CD4-positive, alpha-beta T cell treated with Interleukin-1 beta for 1 hour (primary cell): Measurements from ENCODE around the gene WNT9A.
"Not testable (repeated sequence)": the region's sequence is repeated elsewhere in the genome, so short reads cannot be mapped to it uniquely, and the experiment has no call there.

Source experiments
- DNase-seq, 2 donors: peaks; one replicate each; pipeline ENCODE4 v3.0.0-alpha.2; 2020 to 2022

WNT9A gene

GRCh38 chr1:227922501-227923352, 25.0 kb downstream of the WNT9A start:
- DNase-seq = no peak

GRCh38 chr1:227921461-227922185, 26.1 kb downstream of the WNT9A start:
- DNase-seq = no peak

- DNase-seq = no peak
Measured at GRCh38 chr1:227920896-227921295, 26.8 kb downstream of the WNT9A start.

GRCh38 chr1:227920426-227920825, 27.3 kb downstream of the WNT9A start:
- DNase-seq = no peak

- no peak for DNase-seq
Measured at GRCh38 chr1:227919906-227920305, 27.8 kb downstream of the WNT9A start.

- DNase-seq = no peak
Measured at GRCh38 chr1:227918736-227919135, 29.0 kb downstream of the WNT9A start.

GRCh38 chr1:227918083-227918700, 29.5 kb downstream of the WNT9A start:
- no peak for DNase-seq

GRCh38 chr1:227917081-227917950, 30.4 kb downstream of the WNT9A start:
- no peak for DNase-seq

- DNase-seq = no peak
Measured at GRCh38 chr1:227916655-227917054, 31.1 kb downstream of the WNT9A start.

- DNase-seq = no peak
Measured at GRCh38 chr1:227915564-227916553, 31.9 kb downstream of the WNT9A start.

GRCh38 chr1:227914801-227915563, 32.8 kb downstream of the WNT9A start:
- DNase-seq = no peak

- DNase-seq = no peak
Measured at GRCh38 chr1:227913764-227914721, 33.7 kb downstream of the WNT9A start.

GRCh38 chr1:227913396-227913763, 34.4 kb downstream of the WNT9A start:
- no peak for DNase-seq

GRCh38 chr1:227912866-227913265, 34.9 kb downstream of the WNT9A start:
- DNase-seq = no peak

GRCh38 chr1:227911376-227911775, 36.4 kb downstream of the WNT9A start:
- DNase-seq = no peak

- DNase-seq = no peak
Measured at GRCh38 chr1:227910511-227911153, 37.1 kb downstream of the WNT9A start.

GRCh38 chr1:227909923-227910328, 37.8 kb downstream of the WNT9A start:
- not testable (repeated sequence) for DNase-seq

- no peak for DNase-seq
Measured at GRCh38 chr1:227909188-227909587, 38.5 kb downstream of the WNT9A start.

- no peak for DNase-seq
Measured at GRCh38 chr1:227908359-227908758, 39.4 kb downstream of the WNT9A start.
